GM19043 (cell line): ENCODE data around the gene TEKT2.

Experiments
- ATAC-seq: cut with Tn5 transposase; IDR thresholded peaks from one replicate; pipeline ENCODE4 v1.9.1; 2021; ENCODE audit warnings: low read depth; ENCODE audit not compliant: unreplicated experiment

The TEKT2 gene

GRCh38 chr1:36087233-36088123 is 3.6 kb downstream of the TEKT2 start:
- ATAC-seq, result no peak

DNA sequence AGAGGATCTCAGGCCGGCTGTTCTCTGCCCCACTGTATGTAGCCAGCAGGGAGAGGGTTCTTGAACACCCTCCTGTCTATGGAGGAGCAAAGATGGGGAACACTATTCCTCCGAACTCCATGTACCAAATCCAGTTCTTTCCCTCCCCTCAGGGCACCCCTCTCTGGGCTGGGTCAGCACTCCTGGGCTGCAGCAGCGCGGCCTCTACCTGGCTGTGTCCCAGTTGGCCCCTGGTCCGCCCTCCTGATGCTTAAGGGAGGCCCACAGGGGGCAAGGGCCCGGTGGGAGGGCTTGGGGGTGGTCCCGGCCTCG is 4.3 kb downstream of the TEKT2 start:
- no peak for ATAC-seq

DNA sequence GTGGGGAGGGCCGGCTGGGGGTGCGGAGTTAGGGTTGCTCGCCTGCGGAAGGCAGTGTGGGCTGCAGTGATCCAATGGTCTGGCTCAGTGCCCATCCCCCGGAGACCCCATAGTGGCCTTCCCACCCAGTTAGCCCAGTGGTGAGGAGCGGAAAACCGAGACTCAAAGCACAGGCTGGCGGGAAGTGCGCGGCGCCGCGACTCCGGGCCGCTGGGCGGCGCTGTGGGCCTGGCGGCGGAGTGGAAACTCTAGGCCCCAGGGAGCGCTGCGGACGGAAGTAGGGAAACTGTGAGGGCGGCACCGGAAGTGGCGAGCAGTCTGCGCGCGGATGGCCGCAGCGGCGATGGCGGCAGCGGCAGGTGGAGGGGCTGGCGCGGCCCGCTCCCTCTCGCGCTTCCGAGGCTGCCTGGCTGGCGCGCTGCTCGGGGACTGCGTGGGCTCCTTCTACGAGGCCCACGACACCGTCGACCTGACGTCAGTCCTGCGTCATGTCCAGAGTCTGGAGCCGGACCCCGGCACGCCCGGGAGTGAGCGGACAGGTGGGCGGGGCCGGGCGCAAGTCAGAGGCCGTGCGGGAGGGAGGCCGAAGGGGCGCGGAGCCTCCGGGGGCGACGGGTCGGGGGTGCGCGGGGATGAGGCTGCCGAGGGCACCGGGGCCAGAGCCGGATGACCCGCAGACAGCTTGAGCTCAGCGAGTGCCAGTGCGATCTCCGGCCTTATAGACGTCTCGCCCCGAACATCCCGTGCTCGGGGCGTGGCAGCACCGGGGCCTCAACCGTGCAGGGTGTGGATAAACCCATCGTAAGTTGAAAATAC is 4.9 kb downstream of the TEKT2 start, which contains the start of gene ADPRS:
TSS of gene ADPRS (plus strand) at position 316 of the 816 bp plus-strand sequence. CDS start at position 329, 13 bp downstream.
- ATAC-seq, result peak; percentile 80

- no peak for ATAC-seq
These were observed 5.7 kb downstream of the TEKT2 start for GRCh38 chr1:36089393-36090121.

- ATAC-seq, result no peak
These were observed 7.2 kb downstream of the TEKT2 start for GRCh38 chr1:36091141-36091540.

DNA sequence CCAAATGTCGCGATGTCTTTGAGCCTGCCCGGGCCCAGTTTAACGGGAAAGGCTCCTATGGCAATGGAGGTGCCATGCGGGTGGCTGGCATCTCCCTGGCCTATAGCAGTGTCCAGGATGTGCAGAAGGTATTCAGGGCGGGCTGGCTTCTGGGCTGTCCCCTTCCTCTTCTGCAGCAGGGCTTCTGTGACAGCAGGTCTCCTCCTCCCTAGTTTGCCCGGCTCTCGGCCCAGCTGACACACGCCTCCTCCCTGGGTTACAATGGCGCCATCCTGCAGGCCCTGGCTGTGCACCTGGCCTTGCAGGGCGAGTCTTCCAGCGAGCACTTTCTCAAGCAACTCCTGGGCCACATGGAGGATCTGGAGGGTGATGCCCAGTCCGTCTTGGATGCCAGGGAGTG is 7.8 kb downstream of the TEKT2 start:
- no peak for ATAC-seq

GRCh38 chr1:36092166-36092797 is 8.4 kb downstream of the TEKT2 start:
- ATAC-seq, result no peak

- no peak for ATAC-seq
These were observed 8.9 kb downstream of the TEKT2 start for GRCh38 chr1:36092798-36093185.

DNA sequence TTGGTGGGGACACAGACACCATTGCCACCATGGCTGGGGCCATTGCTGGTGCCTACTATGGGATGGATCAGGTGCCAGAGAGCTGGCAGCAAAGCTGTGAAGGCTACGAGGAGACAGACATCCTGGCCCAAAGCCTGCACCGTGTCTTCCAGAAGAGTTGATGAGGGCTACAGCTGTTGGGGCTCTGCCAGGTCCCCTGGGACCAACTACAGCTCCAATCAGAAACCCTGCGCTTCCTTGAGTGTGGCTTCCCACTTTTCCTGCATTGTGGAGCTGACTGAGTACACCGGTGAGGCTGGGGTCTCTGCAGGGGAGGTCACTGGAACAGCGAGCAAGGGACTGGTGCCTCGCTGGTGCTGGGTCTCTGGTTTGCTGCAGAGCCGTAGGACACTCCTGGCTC is 9.3 kb downstream of the TEKT2 start:
- no peak for ATAC-seq

GRCh38 chr1:36093929-36094328 is 10.0 kb downstream of the TEKT2 start:
- no peak for ATAC-seq

GRCh38 chr1:36094621-36095061 is 10.7 kb downstream of the TEKT2 start:
- ATAC-seq, result no peak

GRCh38 chr1:36095760-36096405 is 12.0 kb downstream of the TEKT2 start:
- ATAC-seq, result no peak

DNA sequence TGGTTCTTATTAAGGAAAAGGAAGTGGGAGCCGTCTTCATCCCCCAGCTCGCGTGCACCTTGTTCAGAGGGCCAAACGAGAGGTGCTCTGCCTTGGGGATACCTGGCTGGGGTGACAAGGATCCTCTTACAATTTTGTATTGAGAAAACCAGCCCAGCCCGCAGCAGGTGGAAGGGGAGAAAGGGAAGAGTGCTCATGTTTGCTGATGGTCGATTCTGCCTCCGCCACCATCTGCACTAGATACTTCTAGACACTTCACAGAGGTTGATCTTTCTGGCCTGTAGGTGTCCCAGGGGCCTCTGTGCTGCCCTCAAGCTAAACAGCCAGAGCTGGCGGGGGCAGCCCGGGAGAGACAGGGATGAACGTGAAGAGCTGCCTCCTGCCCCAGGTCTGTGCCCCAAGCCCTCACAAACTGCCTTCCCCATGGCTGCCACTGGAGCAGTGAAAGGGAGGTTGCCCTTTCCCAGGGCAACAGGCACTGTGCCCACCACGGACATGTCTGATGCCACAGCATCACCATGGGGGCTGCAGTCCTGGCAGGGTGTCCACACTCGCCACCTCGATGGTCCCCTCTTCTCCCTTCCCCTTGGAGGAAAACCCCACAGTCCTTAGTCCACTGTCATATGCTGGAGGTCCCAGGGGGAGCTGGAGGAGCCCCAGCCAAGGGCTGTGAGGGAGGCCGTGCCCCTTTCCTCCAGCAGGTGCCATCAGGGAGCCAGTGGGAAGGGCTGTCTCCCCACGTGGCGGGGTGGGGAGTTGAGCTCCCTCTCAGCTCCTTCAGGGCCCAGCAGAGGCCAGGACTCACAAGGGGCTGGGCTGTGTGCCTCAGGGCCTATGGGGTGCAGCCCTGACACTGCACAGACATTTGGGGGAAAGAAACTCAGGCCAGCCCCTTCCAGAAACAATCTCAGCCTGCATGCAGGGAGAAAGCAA is 12.9 kb downstream of the TEKT2 start:
- no peak for ATAC-seq

GRCh38 chr1:36097693-36098585 is 14.0 kb downstream of the TEKT2 start:
- ATAC-seq, result no peak

- no peak for ATAC-seq
These were observed 14.9 kb downstream of the TEKT2 start for GRCh38 chr1:36098650-36099365.

GRCh38 chr1:36099681-36100341 is 15.9 kb downstream of the TEKT2 start:
- no peak for ATAC-seq

DNA sequence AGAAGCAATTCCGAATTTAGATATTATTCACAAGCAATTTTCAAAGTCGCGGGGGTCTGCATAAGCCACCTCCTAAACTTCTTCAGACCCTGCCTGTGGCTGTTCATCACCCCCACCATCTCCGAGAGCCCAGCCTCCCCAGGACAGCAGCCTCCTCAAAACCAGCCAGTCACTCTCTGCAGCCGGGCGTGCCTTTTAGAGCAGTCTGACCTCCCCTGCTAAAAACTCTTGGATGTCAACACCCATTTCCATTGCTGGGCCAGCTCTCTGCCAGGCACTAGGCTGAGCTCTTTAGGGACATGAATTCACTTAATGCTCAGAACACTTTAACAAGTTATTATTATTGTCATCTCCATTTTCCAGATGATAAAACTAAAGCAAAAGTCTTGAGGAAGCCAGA is 16.5 kb downstream of the TEKT2 start:
- ATAC-seq, result no peak
